IMR-90 (cell line): ENCODE data around the gene TENM3. TPM values are rescaled to one million over a fixed set of nuclear protein-coding genes. Genes with fewer than 3 reads are reported as not detected.

ENCODE experiments used
- ATAC-seq: fragments of 200-7000 bp; cut with Tn5 transposase; 2 replicates; pipeline ENCODE4 v1.9.1; 2020; ENCODE audit warnings: low read depth, mild to moderate bottlenecking, moderate library complexity
- BruUV-seq: library from RNA; stranded (reverse); fragments of 400-500 nt; replicated peaks from 2 replicates; lab custom pipeline; 2021; lab: Mats Ljungman, UMichigan
- CTCF ChIA-PET: fragments of 300-600 bp; formaldehyde crosslinking; extraction: SDS; loops from one replicate; lab custom pipeline; 2021; ENCODE audit warnings: antibody characterized with exemption; lab: Yijun Ruan, JAX
- POLR2A ChIA-PET: fragments of 300-600 bp; sonication (Branson Sonifier 250); formaldehyde crosslinking; loops from one replicate; lab custom pipeline; 2022; ENCODE audit warnings: antibody characterized with exemption; ENCODE audit not compliant: unreplicated experiment; lab: Charles Lee
- DNase-seq: peaks from one replicate; pipeline ENCODE4 v3.0.0; 2013
- H2AFZ ChIP-seq: replicated peaks from 2 replicates; pipeline ENCODE3; 2013; ENCODE audit warnings: low read length, mild to moderate bottlenecking; ENCODE audit not compliant: poor library complexity
- H2AK5ac ChIP-seq: 2 replicates; pipeline ENCODE4 v1.6.1; 2013; ENCODE audit warnings: low read depth, low read length, inconsistent platforms
- H2AK9ac ChIP-seq: replicated peaks from 2 replicates; pipeline ENCODE3; 2013; ENCODE audit warnings: mild to moderate bottlenecking, low read depth, low read length, moderate library complexity; ENCODE audit not compliant: poor library complexity
- H2BK120ac ChIP-seq: 2 replicates; pipeline ENCODE4 v1.6.1; 2013; ENCODE audit warnings: low read depth, low read length, inconsistent platforms
- H2BK15ac ChIP-seq: 3 replicates; pipeline ENCODE4 v1.6.1; 2013; ENCODE audit warnings: low read depth, low read length, inconsistent platforms
- H2BK20ac ChIP-seq: 2 replicates; pipeline ENCODE4 v1.6.1; 2013; ENCODE audit warnings: low read depth, mild to moderate bottlenecking, inconsistent platforms, low read length, moderate library complexity
- H2BK5ac ChIP-seq: 2 replicates; pipeline ENCODE4 v1.6.1; 2013; ENCODE audit warnings: mild to moderate bottlenecking, low read depth, low read length, inconsistent platforms; ENCODE audit not compliant: poor library complexity, severe bottlenecking
- H3K14ac ChIP-seq: replicated peaks from 2 replicates; pipeline ENCODE4 v1.6.1; 2013; ENCODE audit warnings: low read depth, low read length, inconsistent platforms
- H3K18ac ChIP-seq: 2 replicates; pipeline ENCODE4 v1.6.1; 2013; ENCODE audit warnings: low read depth, low read length, control low read depth
- H3K23ac ChIP-seq: 2 replicates; pipeline ENCODE4 v1.6.1; 2013; ENCODE audit warnings: low read depth, low read length, inconsistent platforms
- H3K27ac ChIP-seq: 2 replicates; pipeline ENCODE4 v1.5.1; 2013; ENCODE audit warnings: mild to moderate bottlenecking, control low read depth, low read length; ENCODE audit not compliant: insufficient read depth
- H3K27me3 ChIP-seq: 2 replicates; pipeline ENCODE4 v1.6.1; 2013; ENCODE audit warnings: low read length; ENCODE audit not compliant: control insufficient read depth, insufficient read depth
- H3K36me3 ChIP-seq: 2 replicates; pipeline ENCODE4 v1.6.1; 2013; ENCODE audit warnings: low read length, mixed read lengths; ENCODE audit not compliant: control insufficient read depth, insufficient read depth
- H3K4ac ChIP-seq: 2 replicates; pipeline ENCODE4 v1.6.1; 2013; ENCODE audit warnings: low read depth, low read length, inconsistent platforms
- H3K4me1 ChIP-seq: 2 replicates; pipeline ENCODE4 v1.6.1; 2013; ENCODE audit warnings: low read length, mixed read lengths; ENCODE audit not compliant: control insufficient read depth, insufficient read depth
- H3K4me2 ChIP-seq: 2 replicates; pipeline ENCODE4 v1.6.1; 2013; ENCODE audit warnings: low read depth, mild to moderate bottlenecking, control low read depth, low read length, moderate library complexity
- H3K4me3 ChIP-seq: 2 replicates; pipeline ENCODE4 v1.5.1; 2013; ENCODE audit warnings: low read depth, mild to moderate bottlenecking, control low read depth, low read length, moderate library complexity; ENCODE audit not compliant: insufficient read depth
- H3K56ac ChIP-seq: 2 replicates; pipeline ENCODE4 v1.6.1; 2013; ENCODE audit warnings: low read length, inconsistent platforms; ENCODE audit not compliant: insufficient read depth; ENCODE audit errors: extremely low read depth
- H3K79me1 ChIP-seq, 2 experiments: 2 replicates each; pipeline ENCODE4 v1.6.1; 2013; ENCODE audit warnings: low read length in 2 of 2, inconsistent platforms in 1 of 2, low read depth in 1 of 2
- H3K9ac ChIP-seq: 2 replicates; pipeline ENCODE4 v1.6.1; 2013; ENCODE audit warnings: low read depth, low read length, control low read depth
- H3K9me1 ChIP-seq: 2 replicates; pipeline ENCODE4 v1.6.1; 2013; ENCODE audit warnings: low read length, inconsistent platforms; ENCODE audit not compliant: insufficient read depth
- H3K9me3 ChIP-seq: 2 replicates; pipeline ENCODE4 v1.6.1; 2013; ENCODE audit warnings: low read length; ENCODE audit not compliant: control insufficient read depth, insufficient read depth
- H4K20me1 ChIP-seq: 2 replicates; pipeline ENCODE4 v1.6.1; 2013; ENCODE audit warnings: low read length, inconsistent platforms; ENCODE audit not compliant: insufficient read depth
- H4K5ac ChIP-seq: 2 replicates; pipeline ENCODE4 v1.6.1; 2013; ENCODE audit warnings: mild to moderate bottlenecking, low read depth, low read length, control low read depth
- H4K8ac ChIP-seq, 2 experiments: 2 replicates each; pipeline ENCODE4 v1.6.1; 2013; ENCODE audit warnings: low read depth in 2 of 2, low read length in 2 of 2, control low read depth in 1 of 2, inconsistent platforms in 1 of 2
- H4K91ac ChIP-seq: 2 replicates; pipeline ENCODE4 v1.6.1; 2013; ENCODE audit warnings: low read depth, low read length, inconsistent platforms; ENCODE audit not compliant: insufficient read depth
- MXI1 ChIP-seq: IDR thresholded peaks from 2 replicates; pipeline ENCODE4 v1.6.1; 2012; ENCODE audit warnings: low read depth, mild to moderate bottlenecking, low read length, moderate library complexity, borderline replicate concordance
- POLR2A ChIP-seq: IDR thresholded peaks from 2 replicates; pipeline ENCODE4 v1.6.1; 2012; ENCODE audit warnings: mild to moderate bottlenecking, low read depth, low read length
- RAD21 ChIP-seq: IDR thresholded peaks from 2 replicates; pipeline ENCODE4 v1.6.1; 2012; ENCODE audit warnings: low read length, improper control_type of control experiment
- RCOR1 ChIP-seq: IDR thresholded peaks from 2 replicates; pipeline ENCODE4 v1.6.1; 2012; ENCODE audit warnings: mild to moderate bottlenecking, low read length, improper control_type of control experiment; ENCODE audit not compliant: insufficient replicate concordance
- WGBS, 2 experiments: methylation state at CpG; one replicate each; pipeline versions ENCODE4 v1.1.5 to v1.1.7; 2013; ENCODE audit warnings: missing lambda C conversion rate in 2 of 2; ENCODE audit not compliant: insufficient read length in 1 of 2; ENCODE audit errors: extremely low coverage in 2 of 2; 5-methylcytosine and 5-hydroxymethylcytosine counted together
- dilution Hi-C: fragments of 300-500 bp; cut with HindIII; formaldehyde crosslinking; loops from one replicate; pipeline ENCODE4 v1.14.3; 2018; ENCODE audit warnings: low sequenced_read_pairs; ENCODE audit not compliant: unreplicated experiment
- in situ Hi-C: fragments of 300-500 bp; cut with MboI; formaldehyde crosslinking; loops from 3 replicates; pipeline ENCODE4 v1.14.3; 2019; ENCODE audit warnings: low sequenced_read_pairs, inconsistent platforms, mixed read lengths
- intact Hi-C: fragments of 100-400 bp; cut with micrococcal nuclease; formaldehyde crosslinking; loops from 2 replicates; pipeline ENCODE4 v1.10.0; 2022
- polyA plus RNA-seq, 3 experiments: library from polyadenylated mRNA; depleted of rRNA; stranded (reverse); fragments of >200 nt; gene quantifications; 2 replicates each; pipeline ENCODE4 v1.2.3, GENCODE V29; 2012; ENCODE audit warnings: low replicate concordance in 1 of 3
- total RNA-seq: library from RNA; depleted of rRNA; stranded (reverse); fragments of >200 nt; gene quantifications from 2 replicates; pipeline ENCODE4 v1.2.3, GENCODE V29; 2012
- TF ChIP-seq, protein P1 (sequence below): fragments of 150-350 bp; IDR thresholded peaks from 2 replicates; pipeline ENCODE4 v1.6.1; 2017; ENCODE audit warnings: mild to moderate bottlenecking, antibody characterized with exemption, low read length, low read depth

The TENM3 gene
- total and polyA plus RNA-seq, 2 of the 4 experiments (the other 2 are of a cell fraction), result 29.9 to 173 TPM

- ChIA-PET CTCF (no interaction called here), POLR2A (no interaction called here)
- in situ Hi-C loops, result no loop called here
- ATAC-seq (no peak; the same call in 1 of the 2 replicates), DNase-seq (no peak)
- Histone ChIP-seq H4K91ac (no peak overlapping the region), H3K14ac (no peak overlapping the region), H2BK120ac (no peak overlapping the region), H2BK5ac (no peak overlapping the region), H3K27me3 (peaks cover under 1% of the 10 kb centered on the region), H4K8ac (no peak overlapping the region), H2AK5ac (no peak overlapping the region), H3K18ac (no peak overlapping the region), H3K4me1 (no peaks in the 10 kb centered on the region), H3K23ac (no peak overlapping the region), H2AFZ (no peak overlapping the region), H4K5ac (no peak overlapping the region), H3K4me2 (no peak overlapping the region), H3K56ac (no peak overlapping the region), H3K36me3 (no peaks in the 10 kb centered on the region), H3K9me1 (no peaks in the 10 kb centered on the region), H3K9me3 (no peaks in the 10 kb centered on the region), H3K27ac (no peak overlapping the region), H2BK20ac (no peak overlapping the region), H3K4ac (no peak overlapping the region), H3K4me3 (no peak overlapping the region), H4K20me1 (no peaks in the 10 kb centered on the region), H2AK9ac (no peak overlapping the region), H2BK15ac (no peak overlapping the region), H3K9ac (no peak overlapping the region), H3K79me1 (no peaks in the 10 kb centered on the region)
- WGBS, 2 experiments, result 70% methylated on average over 2 of the region's 8 CpGs; no CpG with 5 or more reads in 1 of the 2 experiments
- no TSS peak for BruUV-seq
- intact Hi-C loops, result no loop called here
- TF ChIP-seq RAD21, result no peak
- TF ChIP-seq RCOR1, result no peak
- TF ChIP-seq, protein P1, sequence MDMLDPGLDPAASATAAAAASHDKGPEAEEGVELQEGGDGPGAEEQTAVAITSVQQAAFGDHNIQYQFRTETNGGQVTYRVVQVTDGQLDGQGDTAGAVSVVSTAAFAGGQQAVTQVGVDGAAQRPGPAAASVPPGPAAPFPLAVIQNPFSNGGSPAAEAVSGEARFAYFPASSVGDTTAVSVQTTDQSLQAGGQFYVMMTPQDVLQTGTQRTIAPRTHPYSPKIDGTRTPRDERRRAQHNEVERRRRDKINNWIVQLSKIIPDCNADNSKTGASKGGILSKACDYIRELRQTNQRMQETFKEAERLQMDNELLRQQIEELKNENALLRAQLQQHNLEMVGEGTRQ, result no peak
- TF ChIP-seq POLR2A, result no peak
- no peak for TF ChIP-seq MXI1
- dilution Hi-C loops, result no loop called here
These were observed 581.8 kb downstream of the TENM3 start for GRCh38 chr4:182825003-182825402.
